Neural progenitor cell (in vitro differentiated cells): ENCODE data around the gene FERMT3. TPM values are rescaled to one million over a fixed set of nuclear protein-coding genes. Genes with fewer than 3 reads are reported as not detected.

ENCODE experiments used
- DNase-seq: peaks from one replicate; pipeline ENCODE4 v3.0.0-alpha.2; 2016; ENCODE audit warnings: low spot score
- H2AFZ ChIP-seq: fragments of 200-600 bp; sonication (generic); replicated peaks from 2 replicates; pipeline ENCODE4 v1.6.1; 2016; ENCODE audit warnings: antibody characterized with exemption
- H3F3A ChIP-seq: fragments of 200-600 bp; sonication (generic); 2 replicates; pipeline ENCODE4 v1.6.1; 2016; ENCODE audit warnings: antibody characterized with exemption, low read depth
- H3K27ac ChIP-seq: fragments of 200-600 bp; sonication (generic); 2 replicates; pipeline ENCODE4 v1.5.1; 2016; ENCODE audit warnings: mild to moderate bottlenecking
- H3K27me3 ChIP-seq: fragments of 200-600 bp; sonication (generic); 2 replicates; pipeline ENCODE4 v1.6.1; 2016; ENCODE audit warnings: mild to moderate bottlenecking, moderate library complexity
- H3K36me3 ChIP-seq: fragments of 200-600 bp; sonication (generic); 2 replicates; pipeline ENCODE4 v1.5.1; 2016
- H3K4me1 ChIP-seq: fragments of 200-600 bp; sonication (generic); 2 replicates; pipeline ENCODE4 v1.6.1; 2016; ENCODE audit warnings: mixed run types
- H3K4me2 ChIP-seq: fragments of 200-600 bp; sonication (generic); 2 replicates; pipeline ENCODE4 v1.6.1; 2016
- H3K4me3 ChIP-seq: fragments of 200-600 bp; sonication (generic); 2 replicates; pipeline ENCODE4 v1.5.1; 2016
- H3K79me2 ChIP-seq: fragments of 200-600 bp; sonication (generic); 2 replicates; pipeline ENCODE4 v1.6.1; 2016; ENCODE audit warnings: low read depth
- H3K9ac ChIP-seq: fragments of 200-600 bp; sonication (generic); 2 replicates; pipeline ENCODE4 v1.6.1; 2016
- H3K9me3 ChIP-seq: fragments of 200-600 bp; sonication (generic); 2 replicates; pipeline ENCODE4 v1.5.1; 2016; ENCODE audit warnings: low read depth
- H4K20me1 ChIP-seq: fragments of 200-600 bp; sonication (generic); 2 replicates; pipeline ENCODE4 v1.6.1; 2016; ENCODE audit warnings: low read depth
- H3K27ac Mint-ChIP-seq: 3 replicates; pipeline ENCODE4 v1.8.0; 2021; ENCODE audit warnings: mixed read lengths
- H3K27me3 Mint-ChIP-seq: 2 replicates; pipeline ENCODE4 v1.8.0; 2022; ENCODE audit warnings: low read depth, mild to moderate bottlenecking, inconsistent platforms, moderate library complexity, mixed read lengths; ENCODE audit not compliant: insufficient read depth
- H3K36me3 Mint-ChIP-seq: 3 replicates; pipeline ENCODE4 v1.8.0; 2021; ENCODE audit warnings: mixed read lengths
- H3K4me1 Mint-ChIP-seq: 3 replicates; pipeline ENCODE4 v1.8.0; 2021; ENCODE audit warnings: mixed read lengths
- H3K4me3 Mint-ChIP-seq: 3 replicates; pipeline ENCODE4 v1.8.0; 2021; ENCODE audit warnings: mild to moderate bottlenecking, moderate library complexity, mixed read lengths
- H3K9me3 Mint-ChIP-seq: 3 replicates; pipeline ENCODE4 v1.8.0; 2020; ENCODE audit warnings: mixed read lengths
- CTCF ChIP-seq: fragments of 200-600 bp; sonication (generic); IDR thresholded peaks from 2 replicates; pipeline ENCODE4 v1.5.1; 2017; ENCODE audit warnings: antibody characterized with exemption, mild to moderate bottlenecking
- EZH2 ChIP-seq: fragments of 200-600 bp; sonication (generic); IDR thresholded peaks from 2 replicates; pipeline ENCODE4 v1.6.1; 2017; ENCODE audit warnings: antibody characterized with exemption, mild to moderate bottlenecking, moderate library complexity
- EZH2phosphoT487 ChIP-seq: fragments of 200-600 bp; sonication (generic); IDR thresholded peaks from 2 replicates; pipeline ENCODE4 v1.6.1; 2017; ENCODE audit warnings: antibody characterized with exemption
- total RNA-seq: library from RNA; depleted of rRNA; stranded (reverse); fragments of >200 nt; gene quantifications from 2 replicates; pipeline ENCODE4 v1.2.3, GENCODE V29; 2015; ENCODE audit warnings: low replicate concordance

The FERMT3 gene
- total RNA-seq, 1 donor from 2014 or later, result not detected

- H3K4me1 Mint-ChIP-seq, result peaks cover 33% of the 10 kb centered on the region
- H3K4me1 ChIP-seq, result peaks cover 16% of the 10 kb centered on the region
- no peak overlapping the region for H3K27ac ChIP-seq
Measured at GRCh38 chr11:64227405-64227956, 21.0 kb downstream of the FERMT3 start.

GRCh38 chr11:64229090-64229743 is 22.7 kb downstream of the FERMT3 start:
- Mint-ChIP-seq H3K27ac (no peak overlapping the region), H3K4me3 (peak overlapping the region; percentile 92), H3K9me3 (no peaks in the 10 kb centered on the region), H3K4me1 (peaks cover 37% of the 10 kb centered on the region), H3K27me3 (peaks cover 7% of the 10 kb centered on the region), H3K36me3 (no peaks in the 10 kb centered on the region)
- H3K27ac ChIP-seq, result no peak overlapping the region
- H3K9ac ChIP-seq, result no peak overlapping the region
- peaks cover 39% of the 10 kb centered on the region for H3F3A ChIP-seq
- no peak for DNase-seq
- no peaks in the 10 kb centered on the region for H3K36me3 ChIP-seq
- TF ChIP-seq EZH2 (no peak), EZH2phosphoT487 (no peak), CTCF (no peak)
- no peak overlapping the region for H2AFZ ChIP-seq
- peak overlapping the region; percentile 95 for H3K4me2 ChIP-seq
- peaks cover 35% of the 10 kb centered on the region for H3K27me3 ChIP-seq
- peak overlapping the region; percentile 67 for H3K4me3 ChIP-seq
- H3K9me3 ChIP-seq, result no peaks in the 10 kb centered on the region
- peaks cover 3% of the 10 kb centered on the region for H4K20me1 ChIP-seq
- no peaks in the 10 kb centered on the region for H3K79me2 ChIP-seq
- H3K4me1 ChIP-seq, result peaks cover 20% of the 10 kb centered on the region

More at GRCh38 chr11:64227405-64227956, 21.0 kb downstream of the FERMT3 start:
- Mint-ChIP-seq H3K27ac (no peak overlapping the region), H3K27me3 (peaks cover 6% of the 10 kb centered on the region), H3K36me3 (no peaks in the 10 kb centered on the region), H3K4me3 (peak overlapping the region; percentile 91), H3K9me3 (no peaks in the 10 kb centered on the region)
- peak overlapping the region; percentile 89 for H3K4me2 ChIP-seq
- peaks cover 18% of the 10 kb centered on the region for H3K27me3 ChIP-seq
- no peaks in the 10 kb centered on the region for H3K79me2 ChIP-seq
- H2AFZ ChIP-seq, result no peak overlapping the region
- peaks cover 27% of the 10 kb centered on the region for H3F3A ChIP-seq
- no peaks in the 10 kb centered on the region for H3K9me3 ChIP-seq
- H4K20me1 ChIP-seq, result no peaks in the 10 kb centered on the region
- no peak for DNase-seq
- no peaks in the 10 kb centered on the region for H3K36me3 ChIP-seq
- H3K9ac ChIP-seq, result no peak overlapping the region
- no peak for TF ChIP-seq EZH2phosphoT487
- TF ChIP-seq EZH2, result no peak
- TF ChIP-seq CTCF, result no peak
- no peak overlapping the region for H3K4me3 ChIP-seq

GRCh38 chr11:64229744-64230170 is 23.2 kb downstream of the FERMT3 start:
- Histone ChIP-seq H3K4me3 (peak overlapping the region; percentile 67), H3F3A (peaks cover 39% of the 10 kb centered on the region), H2AFZ (no peak overlapping the region), H3K27me3 (peaks cover 36% of the 10 kb centered on the region), H3K9me3 (no peaks in the 10 kb centered on the region), H4K20me1 (peaks cover 3% of the 10 kb centered on the region), H3K9ac (no peak overlapping the region), H3K27ac (no peak overlapping the region), H3K4me2 (peak overlapping the region; percentile 95), H3K4me1 (peaks cover 20% of the 10 kb centered on the region), H3K79me2 (no peaks in the 10 kb centered on the region), H3K36me3 (no peaks in the 10 kb centered on the region)
- TF ChIP-seq CTCF (no peak), EZH2 (no peak), EZH2phosphoT487 (no peak)
- Mint-ChIP-seq H3K4me3 (peak overlapping the region; percentile 92), H3K27ac (no peak overlapping the region), H3K4me1 (peaks cover 36% of the 10 kb centered on the region), H3K27me3 (peaks cover 7% of the 10 kb centered on the region), H3K9me3 (no peaks in the 10 kb centered on the region), H3K36me3 (no peaks in the 10 kb centered on the region)
- DNase-seq, result no peak
